SK-N-SH treated with all-trans-retinoic acid at 6 μM for 48 hours (cell line): ENCODE data around the gene ERCC1.

Experiments
- ISL1 ChIP-seq: fragments of 250-450 bp; sonication (Bioruptor Pico); IDR thresholded peaks from 2 replicates; pipeline ENCODE4 v2.1.2; 2022; ENCODE audit warnings: mild to moderate bottlenecking, moderate library complexity
- PPARA ChIP-seq: fragments of 250-450 bp; sonication (Bioruptor Pico); IDR thresholded peaks from 2 replicates; pipeline ENCODE4 v1.5.0; 2020; ENCODE audit warnings: mild to moderate bottlenecking, borderline replicate concordance
- TF ChIP-seq, protein P1 (sequence below): fragments of 250-450 bp; sonication (Bioruptor Pico); IDR thresholded peaks from 2 replicates; pipeline ENCODE4 v1.5.0; 2020; ENCODE audit warnings: mild to moderate bottlenecking, moderate library complexity
- TF ChIP-seq, protein P2 (sequence below): fragments of 250-450 bp; sonication (Bioruptor Pico); IDR thresholded peaks from 2 replicates; pipeline ENCODE4 v1.8.0; 2020; ENCODE audit warnings: mild to moderate bottlenecking, moderate library complexity, borderline replicate concordance

DNA sequence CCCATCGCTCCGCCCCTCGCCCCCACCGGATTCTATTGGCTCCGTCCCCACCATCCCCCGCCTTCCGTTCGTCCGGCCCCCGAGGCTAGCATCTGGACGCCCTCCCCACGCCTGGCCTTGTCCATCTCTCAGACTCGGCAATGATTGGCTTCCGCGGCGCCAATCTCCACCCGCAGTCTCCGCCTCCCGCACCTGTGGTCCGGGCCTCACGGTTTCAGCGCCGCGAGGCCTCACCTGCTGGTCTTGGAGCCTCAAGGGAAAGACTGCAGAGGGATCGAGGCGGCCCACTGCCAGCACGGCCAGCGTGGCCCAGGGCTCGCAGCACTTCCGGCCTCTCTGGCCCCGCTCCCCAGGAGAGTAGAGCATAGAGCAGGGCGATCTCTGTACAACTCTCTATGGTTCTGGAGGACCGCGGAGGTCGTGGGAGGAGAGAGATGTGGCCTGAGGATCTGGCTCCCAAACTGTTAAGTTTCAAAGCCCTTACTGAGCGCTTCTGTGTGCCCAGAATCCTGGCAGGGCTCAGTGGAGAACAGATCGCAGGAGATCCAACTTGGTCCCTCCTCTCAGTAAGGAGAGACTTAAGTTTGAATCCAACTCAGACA is at the start of gene ERCC1:
- no peak for TF ChIP-seq ISL1 (CRISPR knock-in tag)
- no peak for TF ChIP-seq PPARA (CRISPR knock-in tag)
- TF ChIP-seq, protein P1, sequence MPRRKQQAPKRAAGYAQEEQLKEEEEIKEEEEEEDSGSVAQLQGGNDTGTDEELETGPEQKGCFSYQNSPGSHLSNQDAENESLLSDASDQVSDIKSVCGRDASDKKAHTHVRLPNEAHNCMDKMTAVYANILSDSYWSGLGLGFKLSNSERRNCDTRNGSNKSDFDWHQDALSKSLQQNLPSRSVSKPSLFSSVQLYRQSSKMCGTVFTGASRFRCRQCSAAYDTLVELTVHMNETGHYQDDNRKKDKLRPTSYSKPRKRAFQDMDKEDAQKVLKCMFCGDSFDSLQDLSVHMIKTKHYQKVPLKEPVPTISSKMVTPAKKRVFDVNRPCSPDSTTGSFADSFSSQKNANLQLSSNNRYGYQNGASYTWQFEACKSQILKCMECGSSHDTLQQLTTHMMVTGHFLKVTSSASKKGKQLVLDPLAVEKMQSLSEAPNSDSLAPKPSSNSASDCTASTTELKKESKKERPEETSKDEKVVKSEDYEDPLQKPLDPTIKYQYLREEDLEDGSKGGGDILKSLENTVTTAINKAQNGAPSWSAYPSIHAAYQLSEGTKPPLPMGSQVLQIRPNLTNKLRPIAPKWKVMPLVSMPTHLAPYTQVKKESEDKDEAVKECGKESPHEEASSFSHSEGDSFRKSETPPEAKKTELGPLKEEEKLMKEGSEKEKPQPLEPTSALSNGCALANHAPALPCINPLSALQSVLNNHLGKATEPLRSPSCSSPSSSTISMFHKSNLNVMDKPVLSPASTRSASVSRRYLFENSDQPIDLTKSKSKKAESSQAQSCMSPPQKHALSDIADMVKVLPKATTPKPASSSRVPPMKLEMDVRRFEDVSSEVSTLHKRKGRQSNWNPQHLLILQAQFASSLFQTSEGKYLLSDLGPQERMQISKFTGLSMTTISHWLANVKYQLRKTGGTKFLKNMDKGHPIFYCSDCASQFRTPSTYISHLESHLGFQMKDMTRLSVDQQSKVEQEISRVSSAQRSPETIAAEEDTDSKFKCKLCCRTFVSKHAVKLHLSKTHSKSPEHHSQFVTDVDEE (CRISPR knock-in tag): peak; percentile 37; the same call in 1 of the 2 replicates
- TF ChIP-seq, protein P2, sequence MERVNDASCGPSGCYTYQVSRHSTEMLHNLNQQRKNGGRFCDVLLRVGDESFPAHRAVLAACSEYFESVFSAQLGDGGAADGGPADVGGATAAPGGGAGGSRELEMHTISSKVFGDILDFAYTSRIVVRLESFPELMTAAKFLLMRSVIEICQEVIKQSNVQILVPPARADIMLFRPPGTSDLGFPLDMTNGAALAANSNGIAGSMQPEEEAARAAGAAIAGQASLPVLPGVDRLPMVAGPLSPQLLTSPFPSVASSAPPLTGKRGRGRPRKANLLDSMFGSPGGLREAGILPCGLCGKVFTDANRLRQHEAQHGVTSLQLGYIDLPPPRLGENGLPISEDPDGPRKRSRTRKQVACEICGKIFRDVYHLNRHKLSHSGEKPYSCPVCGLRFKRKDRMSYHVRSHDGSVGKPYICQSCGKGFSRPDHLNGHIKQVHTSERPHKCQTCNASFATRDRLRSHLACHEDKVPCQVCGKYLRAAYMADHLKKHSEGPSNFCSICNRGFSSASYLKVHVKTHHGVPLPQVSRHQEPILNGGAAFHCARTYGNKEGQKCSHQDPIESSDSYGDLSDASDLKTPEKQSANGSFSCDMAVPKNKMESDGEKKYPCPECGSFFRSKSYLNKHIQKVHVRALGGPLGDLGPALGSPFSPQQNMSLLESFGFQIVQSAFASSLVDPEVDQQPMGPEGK: no peak
